RCC 7860 (cell line): ENCODE results near the gene NETO1.

Source experiments
- DNase-seq: peaks from one replicate; pipeline ENCODE4 v3.0.0-alpha.2; 2015; ENCODE audit warnings: low spot score
- FAIRE-seq: peaks from 2 replicates; lab custom pipeline; 2012; peaks lifted over from hg19 to GRCh38; lab: Jason Lieb, UNC

NETO1 gene

DNA sequence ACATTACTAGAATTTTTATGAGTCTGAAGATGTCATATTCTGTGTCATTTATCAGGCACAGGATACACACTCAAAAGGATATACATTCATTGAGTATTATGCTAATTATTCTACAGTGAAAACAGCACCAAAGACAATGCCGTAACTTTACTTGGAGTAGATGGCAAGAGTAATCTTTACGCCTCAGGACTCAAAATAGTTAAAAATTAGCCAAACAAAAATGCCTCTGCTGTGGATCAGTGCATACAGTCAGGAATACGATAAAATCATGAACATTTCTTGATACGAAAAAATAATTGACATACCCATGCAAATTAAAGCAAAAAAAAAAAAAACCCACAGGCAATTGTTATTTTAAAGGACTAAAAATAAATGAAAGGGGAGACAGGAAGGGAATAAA, 129.7 kb downstream of the NETO1 start:
- DNase-seq (no peak), FAIRE-seq (no peak)

DNA sequence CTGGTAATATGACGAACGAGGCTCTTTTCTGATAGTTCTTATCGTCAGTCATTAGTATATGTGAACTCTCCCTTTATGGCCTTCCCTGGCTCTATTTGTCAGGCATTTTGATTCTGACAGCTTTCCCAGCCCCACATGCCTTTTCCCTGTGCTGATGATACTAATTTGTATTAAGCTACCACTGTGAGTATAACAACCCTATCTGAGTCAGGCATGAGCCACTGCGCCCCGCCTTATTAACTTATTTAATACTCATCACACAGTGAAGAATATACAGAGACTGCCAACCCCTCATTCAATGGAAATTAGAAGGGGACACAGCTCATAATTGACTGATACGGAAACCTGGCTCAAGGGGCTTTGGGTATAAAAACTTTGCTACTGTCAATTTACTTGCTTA, 140.0 kb downstream of the NETO1 start:
- FAIRE-seq, result no peak
- DNase-seq, result no peak

DNA sequence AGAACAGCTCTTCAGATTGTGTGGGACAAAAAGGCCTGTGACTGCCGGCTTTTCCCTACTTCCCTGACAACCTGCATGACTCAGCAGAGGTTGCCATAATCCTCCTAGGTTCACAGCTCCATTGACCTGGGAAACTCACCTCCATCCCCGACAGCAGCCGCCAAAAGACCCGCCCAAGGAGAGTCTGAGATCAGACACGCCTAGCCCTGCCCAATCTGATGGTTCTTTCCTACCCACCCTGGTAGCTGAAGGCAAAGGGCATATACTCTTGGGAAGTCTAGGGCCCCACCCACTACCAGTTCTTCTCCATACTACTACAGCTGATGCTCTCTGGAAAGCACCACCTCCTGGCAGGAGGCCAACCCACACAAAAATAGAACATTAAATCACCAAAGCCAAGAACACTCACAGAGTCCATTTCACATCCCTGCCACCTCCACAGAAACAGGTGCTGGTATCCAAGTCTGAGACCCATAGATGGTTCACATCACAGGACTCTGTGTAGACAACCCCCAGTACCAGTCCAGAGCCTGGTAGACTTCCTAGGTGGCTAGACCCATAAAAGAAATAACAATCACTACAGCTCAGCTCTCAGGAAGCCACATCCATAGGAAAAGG, 140.6 kb downstream of the NETO1 start:
- no peak for FAIRE-seq
- DNase-seq, result no peak

DNA sequence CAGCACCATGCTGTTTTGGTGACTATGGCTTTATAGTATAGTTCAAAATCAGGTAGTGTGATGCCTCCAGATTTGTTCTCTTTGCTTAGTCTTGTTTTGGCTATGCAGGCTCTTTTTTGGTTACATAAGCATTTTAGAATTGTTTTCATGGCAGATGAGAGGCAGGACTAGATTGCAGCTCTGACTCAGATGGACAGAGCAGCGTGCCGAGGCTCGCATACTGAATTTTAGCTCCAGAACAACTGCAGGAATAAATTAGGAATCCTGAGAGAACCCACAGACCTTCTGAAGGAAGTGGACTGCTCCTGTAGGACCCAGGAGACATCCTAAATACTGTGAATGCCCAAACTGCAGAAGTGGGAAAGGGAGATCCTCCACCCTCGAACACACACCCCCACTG, 141.6 kb downstream of the NETO1 start:
- no peak for DNase-seq
- no peak for FAIRE-seq

DNA sequence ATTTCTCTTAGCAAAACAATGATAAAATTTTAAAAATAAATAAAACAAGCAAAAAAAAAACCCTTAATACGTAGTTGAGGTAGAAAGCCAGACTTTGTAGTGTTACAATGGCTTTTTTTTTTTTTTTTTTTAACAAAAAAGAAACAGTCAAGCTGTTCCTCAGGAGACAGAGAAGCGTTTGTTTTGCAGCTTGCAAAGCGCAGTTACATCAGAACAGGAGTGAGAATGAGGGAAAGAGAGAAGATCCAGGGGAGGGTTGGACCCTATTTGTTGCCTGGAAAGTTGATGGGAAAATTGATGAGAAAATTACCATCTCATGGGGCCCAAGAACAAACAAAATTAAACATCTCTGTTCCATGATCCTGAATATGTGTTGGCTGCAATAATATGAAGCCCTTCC, 146.5 kb downstream of the NETO1 start:
- FAIRE-seq (no peak), DNase-seq (no peak)

DNA sequence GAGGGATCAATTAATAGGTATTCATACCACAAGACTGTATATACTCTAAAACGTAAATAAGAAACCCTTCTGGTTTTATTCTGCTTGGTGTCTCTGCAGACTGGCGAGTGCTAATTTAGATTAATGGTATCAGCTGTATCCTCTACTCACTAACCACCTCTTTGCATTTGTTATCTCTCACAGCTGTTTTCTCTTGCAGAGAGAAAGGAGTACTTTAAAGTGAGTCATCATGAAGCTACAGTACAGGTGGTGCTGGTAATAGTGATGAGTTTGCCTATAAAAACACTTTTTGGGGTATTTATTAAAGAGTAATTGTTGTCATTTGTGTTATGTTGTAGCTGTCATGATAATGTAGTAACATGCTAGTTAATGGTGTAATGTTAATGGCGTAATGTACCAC, 147.7 kb downstream of the NETO1 start:
- DNase-seq (no peak), FAIRE-seq (no peak)

DNA sequence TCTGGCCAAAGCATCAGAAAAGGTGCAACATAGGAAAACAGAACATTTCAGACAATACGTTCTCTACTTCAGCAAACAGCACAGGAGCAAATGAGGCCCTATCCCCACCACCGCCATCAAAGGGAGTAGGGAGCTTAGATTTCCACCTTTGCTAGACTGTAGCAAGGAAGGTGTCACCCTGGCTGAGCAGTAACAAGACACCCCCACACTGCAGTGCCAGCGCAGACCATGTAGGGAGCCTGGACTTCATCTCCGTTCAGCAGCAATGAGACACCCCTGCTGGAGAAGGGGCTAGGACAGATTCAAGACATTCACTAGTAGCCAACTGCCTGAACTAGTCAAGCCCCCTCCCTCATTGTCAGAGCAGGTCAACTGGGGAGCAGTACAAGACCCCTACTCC, 163.6 kb downstream of the NETO1 start:
- no peak for FAIRE-seq
- no peak for DNase-seq

DNA sequence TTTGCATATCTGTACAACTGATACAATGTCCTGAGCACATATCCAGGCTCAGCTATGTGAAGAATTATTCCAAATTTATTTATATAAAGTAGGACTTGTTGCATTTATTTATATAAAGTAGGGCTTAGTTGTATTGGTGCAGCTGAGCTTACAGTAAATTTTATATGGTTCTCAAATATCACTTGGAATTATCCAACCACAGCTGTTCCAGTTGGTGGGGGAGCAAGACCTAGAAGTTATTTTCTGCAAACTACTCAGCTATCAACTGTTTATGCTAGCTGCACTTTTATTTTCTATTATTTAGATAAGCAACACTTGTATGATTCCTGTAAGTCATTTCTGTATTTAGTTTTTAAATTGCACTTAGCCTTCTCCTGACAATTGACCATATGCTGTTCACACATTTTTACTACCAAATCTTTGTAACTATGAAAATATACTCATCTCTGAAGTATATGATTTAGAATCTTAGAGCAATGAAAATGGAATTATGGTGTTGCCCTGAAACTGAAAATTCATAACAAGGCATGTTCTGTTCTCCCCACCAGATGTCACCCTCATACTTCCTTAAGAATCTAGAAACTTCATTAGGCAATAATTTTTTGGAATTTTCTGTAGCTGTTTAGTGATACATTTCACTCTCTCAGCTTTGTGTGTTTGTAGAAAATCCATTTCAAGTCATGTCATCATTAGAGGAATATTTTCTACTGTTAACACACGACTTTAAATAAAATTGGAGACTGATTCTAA, 166.7 kb downstream of the NETO1 start:
- DNase-seq, result no peak

DNA sequence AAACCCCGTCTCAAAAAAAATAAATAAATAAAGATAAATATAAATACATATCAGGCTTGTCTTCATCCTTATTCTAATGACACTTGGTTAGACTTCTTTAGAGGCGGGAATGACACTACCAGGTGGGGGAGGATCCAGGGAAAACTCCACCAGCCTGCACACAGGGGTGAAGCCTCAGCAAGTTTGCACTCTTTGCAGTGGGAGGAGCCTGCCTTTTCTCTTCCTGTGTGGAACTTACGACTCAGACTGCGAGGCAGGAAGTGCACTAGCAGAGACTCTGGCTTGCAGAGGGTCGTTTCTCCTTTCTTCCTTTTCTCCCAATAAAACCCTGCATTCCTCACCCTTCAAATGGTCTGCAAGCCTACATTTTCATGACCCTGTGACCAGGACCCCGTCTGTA, 170.1 kb downstream of the NETO1 start:
- FAIRE-seq, result no peak

More for the DNA sequence above, 166.7 kb downstream of the NETO1 start:
- no peak for FAIRE-seq

DNA sequence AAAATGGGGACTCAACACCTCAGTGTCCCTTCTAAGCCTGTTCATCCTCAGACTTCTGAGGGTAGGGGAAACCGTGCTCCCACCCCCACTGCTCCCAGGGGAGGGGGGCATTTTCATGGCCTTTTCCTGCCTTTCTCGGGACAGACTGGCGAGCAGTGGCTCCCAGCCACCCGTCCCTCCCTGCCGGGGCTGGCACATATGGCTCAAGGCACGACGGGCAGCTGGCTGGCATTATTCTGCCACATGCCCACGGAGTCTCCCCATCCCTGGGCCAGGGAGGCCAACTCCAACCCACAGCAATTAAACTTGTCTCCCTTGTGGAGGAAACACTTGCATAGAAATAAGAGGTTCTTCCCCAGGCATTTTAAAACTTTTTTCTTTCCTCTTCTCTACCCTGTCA, 175.2 kb downstream of the NETO1 start:
- DNase-seq, result no peak
- FAIRE-seq, result no peak

More for the DNA sequence above, 170.1 kb downstream of the NETO1 start:
- no peak for DNase-seq
